Liver (tissue), 3 donors: ENCODE data around the gene TBL1X.

Source experiments
- JUND ChIP-seq, 2 donors: IDR thresholded peaks; 2 replicates each; pipeline ENCODE4 v1.6.1; 2016; ENCODE audit warnings: antibody characterized with exemption in 2 of 2
- RAD21 ChIP-seq, 2 donors: IDR thresholded peaks; 2 replicates each; pipeline ENCODE4 v1.6.1; 2016; ENCODE audit warnings: antibody characterized with exemption in 2 of 2, mild to moderate bottlenecking in 2 of 2
- TAF1 ChIP-seq: conservative IDR thresholded peaks from 2 replicates; pipeline ENCODE4 v1.6.1; 2016; ENCODE audit warnings: antibody characterized with exemption, mild to moderate bottlenecking
- TF ChIP-seq, protein P1 (sequence below): fragments of 150-350 bp; IDR thresholded peaks from 2 replicates; pipeline ENCODE4 v1.5.1; 2017; ENCODE audit warnings: improper control_type of control experiment, low read depth, low read length; ENCODE audit not compliant: missing input control
- TF ChIP-seq, protein P2 (sequence below): IDR thresholded peaks from 2 replicates; pipeline ENCODE4 v1.6.1; 2016; ENCODE audit warnings: antibody characterized with exemption, mild to moderate bottlenecking
- donor health status: healthy.
- donor health status: healthy.

DNA sequence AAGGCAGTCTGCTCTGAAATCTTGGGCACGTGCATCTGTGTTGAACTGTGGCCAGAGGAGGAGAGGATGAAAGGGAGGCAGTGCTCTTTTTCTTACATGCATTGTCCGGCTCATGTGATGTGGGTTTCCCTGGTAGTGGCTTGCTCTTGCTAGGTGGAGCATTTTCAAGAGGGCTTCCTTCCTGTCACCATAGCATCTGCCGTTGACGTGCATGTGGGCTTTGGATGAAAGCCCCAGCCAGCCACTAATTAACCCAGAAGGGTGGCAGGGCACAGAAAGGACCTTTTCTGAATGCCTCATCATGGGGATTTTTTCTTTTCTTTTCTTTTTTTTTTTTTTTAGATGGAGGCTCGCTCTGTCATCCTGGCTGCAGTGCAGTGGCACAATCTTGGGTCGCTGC, 179.5 kb downstream of the TBL1X start:
- TF ChIP-seq, protein P1, sequence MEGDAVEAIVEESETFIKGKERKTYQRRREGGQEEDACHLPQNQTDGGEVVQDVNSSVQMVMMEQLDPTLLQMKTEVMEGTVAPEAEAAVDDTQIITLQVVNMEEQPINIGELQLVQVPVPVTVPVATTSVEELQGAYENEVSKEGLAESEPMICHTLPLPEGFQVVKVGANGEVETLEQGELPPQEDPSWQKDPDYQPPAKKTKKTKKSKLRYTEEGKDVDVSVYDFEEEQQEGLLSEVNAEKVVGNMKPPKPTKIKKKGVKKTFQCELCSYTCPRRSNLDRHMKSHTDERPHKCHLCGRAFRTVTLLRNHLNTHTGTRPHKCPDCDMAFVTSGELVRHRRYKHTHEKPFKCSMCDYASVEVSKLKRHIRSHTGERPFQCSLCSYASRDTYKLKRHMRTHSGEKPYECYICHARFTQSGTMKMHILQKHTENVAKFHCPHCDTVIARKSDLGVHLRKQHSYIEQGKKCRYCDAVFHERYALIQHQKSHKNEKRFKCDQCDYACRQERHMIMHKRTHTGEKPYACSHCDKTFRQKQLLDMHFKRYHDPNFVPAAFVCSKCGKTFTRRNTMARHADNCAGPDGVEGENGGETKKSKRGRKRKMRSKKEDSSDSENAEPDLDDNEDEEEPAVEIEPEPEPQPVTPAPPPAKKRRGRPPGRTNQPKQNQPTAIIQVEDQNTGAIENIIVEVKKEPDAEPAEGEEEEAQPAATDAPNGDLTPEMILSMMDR: no peak
- TF ChIP-seq TAF1 (no peak), JUND (IDR thresholded peaks at IDR 0.05) (no peak), RAD21 (IDR thresholded peaks at IDR 0.05) (no peak)
- TF ChIP-seq, protein P2, sequence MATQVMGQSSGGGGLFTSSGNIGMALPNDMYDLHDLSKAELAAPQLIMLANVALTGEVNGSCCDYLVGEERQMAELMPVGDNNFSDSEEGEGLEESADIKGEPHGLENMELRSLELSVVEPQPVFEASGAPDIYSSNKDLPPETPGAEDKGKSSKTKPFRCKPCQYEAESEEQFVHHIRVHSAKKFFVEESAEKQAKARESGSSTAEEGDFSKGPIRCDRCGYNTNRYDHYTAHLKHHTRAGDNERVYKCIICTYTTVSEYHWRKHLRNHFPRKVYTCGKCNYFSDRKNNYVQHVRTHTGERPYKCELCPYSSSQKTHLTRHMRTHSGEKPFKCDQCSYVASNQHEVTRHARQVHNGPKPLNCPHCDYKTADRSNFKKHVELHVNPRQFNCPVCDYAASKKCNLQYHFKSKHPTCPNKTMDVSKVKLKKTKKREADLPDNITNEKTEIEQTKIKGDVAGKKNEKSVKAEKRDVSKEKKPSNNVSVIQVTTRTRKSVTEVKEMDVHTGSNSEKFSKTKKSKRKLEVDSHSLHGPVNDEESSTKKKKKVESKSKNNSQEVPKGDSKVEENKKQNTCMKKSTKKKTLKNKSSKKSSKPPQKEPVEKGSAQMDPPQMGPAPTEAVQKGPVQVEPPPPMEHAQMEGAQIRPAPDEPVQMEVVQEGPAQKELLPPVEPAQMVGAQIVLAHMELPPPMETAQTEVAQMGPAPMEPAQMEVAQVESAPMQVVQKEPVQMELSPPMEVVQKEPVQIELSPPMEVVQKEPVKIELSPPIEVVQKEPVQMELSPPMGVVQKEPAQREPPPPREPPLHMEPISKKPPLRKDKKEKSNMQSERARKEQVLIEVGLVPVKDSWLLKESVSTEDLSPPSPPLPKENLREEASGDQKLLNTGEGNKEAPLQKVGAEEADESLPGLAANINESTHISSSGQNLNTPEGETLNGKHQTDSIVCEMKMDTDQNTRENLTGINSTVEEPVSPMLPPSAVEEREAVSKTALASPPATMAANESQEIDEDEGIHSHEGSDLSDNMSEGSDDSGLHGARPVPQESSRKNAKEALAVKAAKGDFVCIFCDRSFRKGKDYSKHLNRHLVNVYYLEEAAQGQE: no peak
